Activated CD8-positive, alpha-beta memory T cell treated with anti-CD3 and anti-CD28 coated beads for 4 hours (primary cell): Measurements from ENCODE around the gene LILRA2.
"Not testable (repeated sequence)": the region's sequence is repeated elsewhere in the genome, so short reads cannot be mapped to it uniquely, and the experiment has no call there.

ENCODE experiments used
- DNase-seq, 2 donors: peaks; one replicate each; pipeline ENCODE4 v3.0.0-alpha.2; 2020; ENCODE audit warnings: low read depth in 2 of 2

LILRA2 gene

DNA sequence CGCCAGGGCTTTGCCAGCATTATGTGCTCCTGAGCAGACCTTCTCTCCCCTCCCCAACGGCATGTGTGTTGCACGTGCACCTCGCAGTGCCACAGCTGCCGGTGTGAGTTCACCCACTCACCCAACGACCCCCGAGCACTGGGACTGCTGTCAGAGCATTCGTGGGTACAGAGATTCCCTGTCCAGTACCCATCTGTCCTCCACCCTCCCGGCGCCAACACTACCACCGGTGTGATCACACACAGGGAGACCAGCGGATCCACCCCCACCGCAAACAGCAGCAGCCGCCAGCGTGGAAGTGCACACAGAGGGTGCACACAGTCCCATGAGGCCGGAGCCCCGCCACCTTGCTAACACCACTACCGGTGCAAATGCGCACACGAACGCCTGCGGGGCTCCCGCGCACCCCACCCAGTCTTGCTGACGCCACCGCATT, 35.8 kb downstream of the LILRA2 start:
- DNase-seq = no peak

DNA sequence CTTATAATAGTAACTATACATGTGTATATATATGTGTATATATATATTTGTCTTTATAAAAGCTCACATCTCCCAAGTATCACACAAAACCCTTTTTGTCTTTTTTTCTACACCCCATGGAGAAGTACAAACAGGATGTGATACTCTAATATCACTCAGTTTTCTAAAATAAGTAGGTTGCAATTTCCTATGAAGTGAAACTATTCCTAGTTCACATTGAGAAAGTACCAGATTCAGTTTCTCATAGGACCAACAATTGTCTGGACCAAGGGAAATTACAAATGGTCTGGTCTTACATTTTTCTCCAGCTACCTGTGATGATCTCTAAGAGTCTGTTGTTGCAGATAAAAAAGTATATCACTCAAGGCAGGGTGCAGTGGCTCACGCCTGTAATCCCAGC, 38.8 kb downstream of the LILRA2 start:
- DNase-seq = no peak

DNA sequence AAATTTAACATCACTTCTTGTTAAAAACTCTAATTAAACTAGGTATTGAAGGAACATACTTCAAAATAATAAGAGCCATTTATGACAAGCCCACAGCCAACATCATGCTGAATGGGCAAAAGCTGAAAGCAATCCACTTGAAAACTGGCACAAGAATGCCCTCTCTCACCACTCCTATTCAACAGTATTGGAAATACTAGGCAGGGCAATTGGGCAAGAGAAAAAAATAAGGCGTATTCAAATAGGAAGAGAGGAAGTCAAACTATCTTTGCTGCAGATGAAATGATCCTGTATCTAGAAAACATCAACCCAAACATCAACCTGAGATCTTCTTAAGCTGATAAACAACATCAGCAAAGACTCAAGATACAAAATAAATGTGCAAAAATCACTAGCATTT, 41.1 kb downstream of the LILRA2 start:
- DNase-seq = no peak

GRCh38 chr19:54616057-54616456, 42.5 kb downstream of the LILRA2 start:
- no peak for DNase-seq

DNA sequence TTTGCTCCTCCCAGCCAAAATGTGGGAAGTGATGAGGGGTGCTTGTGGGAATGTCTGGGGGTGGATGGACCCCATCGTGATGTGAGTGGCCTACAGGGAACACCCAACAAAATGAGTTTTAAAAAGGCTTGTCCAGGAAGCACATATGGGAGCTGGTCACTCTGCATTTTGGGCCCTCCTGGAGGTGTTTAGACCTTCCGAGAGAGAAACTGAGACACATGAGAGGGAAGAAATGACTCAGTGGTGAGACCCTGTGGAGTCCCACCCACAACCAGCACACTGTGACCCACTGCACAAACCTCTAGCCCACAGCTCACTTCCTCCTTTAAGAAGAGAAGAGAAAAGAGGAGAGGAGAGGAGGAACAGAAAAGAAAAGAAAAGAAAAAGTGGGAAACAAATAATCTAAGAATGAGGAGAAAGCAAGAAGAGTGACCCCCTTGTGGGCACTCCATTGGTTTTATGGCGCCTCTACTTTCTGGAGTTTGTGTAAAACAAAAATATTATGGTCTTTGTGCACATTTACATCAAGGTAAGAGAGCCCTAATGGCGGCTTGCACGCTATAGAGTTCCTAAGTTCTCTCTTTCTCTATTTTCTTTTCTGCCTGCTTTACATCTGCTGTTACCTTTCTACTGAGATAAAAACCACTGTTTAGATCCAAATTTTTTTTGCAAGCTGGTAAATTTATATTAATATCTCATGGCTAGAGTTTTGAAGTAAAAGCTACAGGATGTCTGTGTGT, 43.4 kb downstream of the LILRA2 start:
- DNase-seq = no peak

- no peak for DNase-seq
Measured at GRCh38 chr19:54620464-54620863, 46.9 kb downstream of the LILRA2 start.

- DNase-seq = no peak
Measured at GRCh38 chr19:54622431-54622830, 48.8 kb downstream of the LILRA2 start.

DNA sequence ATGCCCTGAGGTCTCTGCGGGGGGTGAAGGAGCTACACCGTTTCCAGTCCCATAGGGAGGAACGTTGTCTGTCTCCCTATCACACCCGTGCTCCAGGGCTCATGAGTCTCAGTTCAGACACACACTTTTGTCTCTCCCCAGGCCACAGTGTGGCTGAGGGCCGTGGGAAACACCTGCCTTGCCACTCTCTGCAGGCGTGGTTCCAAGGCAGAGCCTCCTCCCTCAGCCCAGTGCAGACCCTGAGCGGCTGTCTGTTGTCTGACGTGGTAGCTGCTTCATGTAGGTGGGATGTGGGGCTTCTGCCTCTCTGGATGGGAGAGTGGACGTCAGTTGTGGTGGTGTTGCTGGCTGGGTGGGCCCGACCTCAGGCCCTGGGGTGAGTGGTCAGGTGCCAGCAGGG, 50.6 kb downstream of the LILRA2 start:
- not testable (repeated sequence) for DNase-seq

DNA sequence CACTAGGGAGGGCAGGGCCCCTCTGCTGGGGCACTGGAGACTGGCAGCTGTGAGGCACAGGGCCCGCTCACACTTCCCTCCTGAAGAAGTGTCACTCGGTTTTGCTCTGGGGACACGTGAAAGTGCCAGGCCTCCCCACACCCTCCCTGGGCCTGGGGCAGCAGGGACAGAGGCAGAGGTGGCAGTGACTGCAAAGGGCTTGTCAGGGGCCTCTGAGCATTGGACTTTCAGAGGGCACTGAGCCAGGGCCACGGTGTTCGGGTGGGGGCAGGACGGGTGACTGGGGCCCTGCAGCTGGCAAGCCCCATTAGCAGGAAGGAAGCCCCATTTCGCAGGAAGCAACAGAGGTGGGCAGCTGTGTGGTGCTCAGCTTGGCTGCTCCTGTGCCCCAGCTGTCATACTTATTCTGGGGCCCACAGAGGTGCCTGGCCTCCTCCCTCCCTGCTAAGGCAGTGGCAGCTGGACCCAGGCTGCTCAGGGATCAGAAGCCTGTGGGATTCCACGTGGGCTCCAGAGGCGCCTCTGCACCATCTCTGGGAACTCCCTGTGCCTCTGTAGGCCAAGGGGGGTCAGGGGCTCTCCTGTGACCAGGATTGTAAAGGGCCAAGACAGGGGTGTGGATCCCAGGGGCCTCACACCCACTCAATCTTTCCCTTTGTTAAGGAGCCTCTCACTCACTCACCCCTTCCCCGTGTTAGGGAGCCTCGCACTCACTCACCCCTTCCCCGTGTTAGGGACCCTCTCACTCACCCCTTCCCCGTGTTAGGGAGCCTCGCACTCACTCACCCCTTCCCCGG, 51.5 kb downstream of the LILRA2 start:
- DNase-seq = not testable (repeated sequence)

GRCh38 chr19:54626757-54627156, 53.2 kb downstream of the LILRA2 start:
- DNase-seq = no peak

DNA sequence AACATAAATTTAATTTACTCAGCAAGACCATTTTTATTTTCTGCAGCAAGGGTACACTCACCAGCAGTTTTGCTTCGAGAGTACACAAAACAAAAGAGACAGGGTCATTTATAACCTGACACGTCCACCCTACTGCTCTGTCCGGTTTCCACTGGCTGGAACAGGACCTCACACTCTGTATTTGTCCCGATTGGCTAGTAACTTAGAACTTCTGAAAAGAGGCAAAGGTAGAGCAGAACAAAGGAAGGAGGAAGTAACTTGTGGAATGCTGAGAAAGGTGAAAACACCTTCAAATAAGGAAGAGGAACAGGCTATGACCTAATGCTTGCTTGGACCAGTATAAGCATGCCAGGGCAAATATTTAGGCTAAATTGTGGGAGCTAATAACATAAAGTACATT, 54.3 kb downstream of the LILRA2 start:
- not testable (repeated sequence) for DNase-seq

GRCh38 chr19:54630262-54630661, 56.7 kb downstream of the LILRA2 start, which contains the start of gene LILRB1:
Gene LILRB1 (plus strand): TSS chr19:54630484. CDS start chr19:54631074, 590 bp downstream.
- not testable (repeated sequence) for DNase-seq

- DNase-seq = no peak
Measured at GRCh38 chr19:54630782-54631181, 57.2 kb downstream of the LILRA2 start.

- not testable (repeated sequence) for DNase-seq
Measured at GRCh38 chr19:54631489-54632337, 58.1 kb downstream of the LILRA2 start.

GRCh38 chr19:54632517-54632916, 58.9 kb downstream of the LILRA2 start:
- not testable (repeated sequence) for DNase-seq

- DNase-seq = no peak
Measured at GRCh38 chr19:54633401-54633800, 59.8 kb downstream of the LILRA2 start.

- DNase-seq = not testable (repeated sequence)
Measured at GRCh38 chr19:54636081-54636480, 62.5 kb downstream of the LILRA2 start.

- DNase-seq = no peak
Measured at GRCh38 chr19:54638683-54639082, 65.1 kb downstream of the LILRA2 start.
